IMR-90 (cell line): Measurements from ENCODE around the gene PITPNM1. TPM values are rescaled to one million over a fixed set of nuclear protein-coding genes. Genes with fewer than 3 reads are reported as not detected.

Experiments used
- ATAC-seq: fragments of 200-7000 bp; cut with Tn5 transposase; 2 replicates; pipeline ENCODE4 v1.9.1; 2020; ENCODE audit warnings: low read depth, mild to moderate bottlenecking, moderate library complexity
- BruUV-seq: library from RNA; stranded (reverse); fragments of 400-500 nt; replicated peaks from 2 replicates; lab custom pipeline; 2021; lab: Mats Ljungman, UMichigan
- CTCF ChIA-PET: fragments of 300-600 bp; formaldehyde crosslinking; extraction: SDS; loops from one replicate; lab custom pipeline; 2021; ENCODE audit warnings: antibody characterized with exemption; lab: Yijun Ruan, JAX
- POLR2A ChIA-PET: fragments of 300-600 bp; sonication (Branson Sonifier 250); formaldehyde crosslinking; loops from one replicate; lab custom pipeline; 2022; ENCODE audit warnings: antibody characterized with exemption; ENCODE audit not compliant: unreplicated experiment; lab: Charles Lee
- DNase-seq: peaks from one replicate; pipeline ENCODE4 v3.0.0; 2013
- H2AFZ ChIP-seq: replicated peaks from 2 replicates; pipeline ENCODE3; 2013; ENCODE audit warnings: low read length, mild to moderate bottlenecking; ENCODE audit not compliant: poor library complexity
- H2AK5ac ChIP-seq: 2 replicates; pipeline ENCODE4 v1.6.1; 2013; ENCODE audit warnings: low read depth, low read length, inconsistent platforms
- H2AK9ac ChIP-seq: replicated peaks from 2 replicates; pipeline ENCODE3; 2013; ENCODE audit warnings: mild to moderate bottlenecking, low read depth, low read length, moderate library complexity; ENCODE audit not compliant: poor library complexity
- H2BK120ac ChIP-seq: 2 replicates; pipeline ENCODE4 v1.6.1; 2013; ENCODE audit warnings: low read depth, low read length, inconsistent platforms
- H2BK15ac ChIP-seq: 3 replicates; pipeline ENCODE4 v1.6.1; 2013; ENCODE audit warnings: low read depth, low read length, inconsistent platforms
- H2BK20ac ChIP-seq: 2 replicates; pipeline ENCODE4 v1.6.1; 2013; ENCODE audit warnings: low read depth, mild to moderate bottlenecking, inconsistent platforms, low read length, moderate library complexity
- H2BK5ac ChIP-seq: 2 replicates; pipeline ENCODE4 v1.6.1; 2013; ENCODE audit warnings: mild to moderate bottlenecking, low read depth, low read length, inconsistent platforms; ENCODE audit not compliant: poor library complexity, severe bottlenecking
- H3K14ac ChIP-seq: replicated peaks from 2 replicates; pipeline ENCODE4 v1.6.1; 2013; ENCODE audit warnings: low read depth, low read length, inconsistent platforms
- H3K18ac ChIP-seq: 2 replicates; pipeline ENCODE4 v1.6.1; 2013; ENCODE audit warnings: low read depth, low read length, control low read depth
- H3K23ac ChIP-seq: 2 replicates; pipeline ENCODE4 v1.6.1; 2013; ENCODE audit warnings: low read depth, low read length, inconsistent platforms
- H3K27ac ChIP-seq: 2 replicates; pipeline ENCODE4 v1.5.1; 2013; ENCODE audit warnings: mild to moderate bottlenecking, control low read depth, low read length; ENCODE audit not compliant: insufficient read depth
- H3K27me3 ChIP-seq: 2 replicates; pipeline ENCODE4 v1.6.1; 2013; ENCODE audit warnings: low read length; ENCODE audit not compliant: control insufficient read depth, insufficient read depth
- H3K36me3 ChIP-seq: 2 replicates; pipeline ENCODE4 v1.6.1; 2013; ENCODE audit warnings: low read length, mixed read lengths; ENCODE audit not compliant: control insufficient read depth, insufficient read depth
- H3K4ac ChIP-seq: 2 replicates; pipeline ENCODE4 v1.6.1; 2013; ENCODE audit warnings: low read depth, low read length, inconsistent platforms
- H3K4me1 ChIP-seq: 2 replicates; pipeline ENCODE4 v1.6.1; 2013; ENCODE audit warnings: low read length, mixed read lengths; ENCODE audit not compliant: control insufficient read depth, insufficient read depth
- H3K4me2 ChIP-seq: 2 replicates; pipeline ENCODE4 v1.6.1; 2013; ENCODE audit warnings: low read depth, mild to moderate bottlenecking, control low read depth, low read length, moderate library complexity
- H3K4me3 ChIP-seq: 2 replicates; pipeline ENCODE4 v1.5.1; 2013; ENCODE audit warnings: low read depth, mild to moderate bottlenecking, control low read depth, low read length, moderate library complexity; ENCODE audit not compliant: insufficient read depth
- H3K56ac ChIP-seq: 2 replicates; pipeline ENCODE4 v1.6.1; 2013; ENCODE audit warnings: low read length, inconsistent platforms; ENCODE audit not compliant: insufficient read depth; ENCODE audit errors: extremely low read depth
- H3K79me1 ChIP-seq, 2 experiments: 2 replicates each; pipeline ENCODE4 v1.6.1; 2013; ENCODE audit warnings: low read length in 2 of 2, inconsistent platforms in 1 of 2, low read depth in 1 of 2
- H3K9ac ChIP-seq: 2 replicates; pipeline ENCODE4 v1.6.1; 2013; ENCODE audit warnings: low read depth, low read length, control low read depth
- H3K9me1 ChIP-seq: 2 replicates; pipeline ENCODE4 v1.6.1; 2013; ENCODE audit warnings: low read length, inconsistent platforms; ENCODE audit not compliant: insufficient read depth
- H3K9me3 ChIP-seq: 2 replicates; pipeline ENCODE4 v1.6.1; 2013; ENCODE audit warnings: low read length; ENCODE audit not compliant: control insufficient read depth, insufficient read depth
- H4K20me1 ChIP-seq: 2 replicates; pipeline ENCODE4 v1.6.1; 2013; ENCODE audit warnings: low read length, inconsistent platforms; ENCODE audit not compliant: insufficient read depth
- H4K5ac ChIP-seq: 2 replicates; pipeline ENCODE4 v1.6.1; 2013; ENCODE audit warnings: mild to moderate bottlenecking, low read depth, low read length, control low read depth
- H4K8ac ChIP-seq, 2 experiments: 2 replicates each; pipeline ENCODE4 v1.6.1; 2013; ENCODE audit warnings: low read depth in 2 of 2, low read length in 2 of 2, control low read depth in 1 of 2, inconsistent platforms in 1 of 2
- H4K91ac ChIP-seq: 2 replicates; pipeline ENCODE4 v1.6.1; 2013; ENCODE audit warnings: low read depth, low read length, inconsistent platforms; ENCODE audit not compliant: insufficient read depth
- BHLHE40 ChIP-seq: fragments of 150-350 bp; IDR thresholded peaks from 2 replicates; pipeline ENCODE4 v1.6.1; 2016; ENCODE audit warnings: mild to moderate bottlenecking, low read depth, low read length
- CEBPB ChIP-seq: IDR thresholded peaks from 2 replicates; pipeline ENCODE4 v1.6.1; 2012; ENCODE audit warnings: low read depth, low read length, improper control_type of control experiment
- CTCF ChIP-seq: conservative IDR thresholded peaks from 2 replicates; pipeline ENCODE4 v1.5.1; 2012; ENCODE audit warnings: mild to moderate bottlenecking, low read depth, low read length, improper control_type of control experiment
- ELK1 ChIP-seq: fragments of 150-350 bp; IDR thresholded peaks from 2 replicates; pipeline ENCODE4 v1.6.1; 2016; ENCODE audit warnings: low read depth, mild to moderate bottlenecking, low read length, moderate library complexity, borderline replicate concordance
- FOS ChIP-seq: fragments of 150-350 bp; IDR thresholded peaks from 2 replicates; pipeline ENCODE4 v1.6.1; 2016; ENCODE audit warnings: low read depth, low read length
- MAFK ChIP-seq: IDR thresholded peaks from 2 replicates; pipeline ENCODE4 v1.6.1; 2012; ENCODE audit warnings: low read depth, low read length, improper control_type of control experiment
- MAZ ChIP-seq: IDR thresholded peaks from 2 replicates; pipeline ENCODE4 v1.6.1; 2012; ENCODE audit warnings: low read depth, mild to moderate bottlenecking, low read length, improper control_type of control experiment, moderate library complexity, borderline replicate concordance
- MXI1 ChIP-seq: IDR thresholded peaks from 2 replicates; pipeline ENCODE4 v1.6.1; 2012; ENCODE audit warnings: low read depth, mild to moderate bottlenecking, low read length, moderate library complexity, borderline replicate concordance
- NFE2L2 ChIP-seq: fragments of 150-350 bp; IDR thresholded peaks from 2 replicates; pipeline ENCODE4 v1.6.1; 2016; ENCODE audit warnings: low read depth, mild to moderate bottlenecking, low read length
- POLR2A ChIP-seq: IDR thresholded peaks from 2 replicates; pipeline ENCODE4 v1.6.1; 2012; ENCODE audit warnings: mild to moderate bottlenecking, low read depth, low read length
- RAD21 ChIP-seq: IDR thresholded peaks from 2 replicates; pipeline ENCODE4 v1.6.1; 2012; ENCODE audit warnings: low read length, improper control_type of control experiment
- RCOR1 ChIP-seq: IDR thresholded peaks from 2 replicates; pipeline ENCODE4 v1.6.1; 2012; ENCODE audit warnings: mild to moderate bottlenecking, low read length, improper control_type of control experiment; ENCODE audit not compliant: insufficient replicate concordance
- RFX5 ChIP-seq: IDR thresholded peaks from 2 replicates; pipeline ENCODE4 v1.8.0; 2012; ENCODE audit warnings: low read depth, mild to moderate bottlenecking, low read length, moderate library complexity
- WGBS, 2 experiments: methylation state at CpG; one replicate each; pipeline versions ENCODE4 v1.1.5 to v1.1.7; 2013; ENCODE audit warnings: missing lambda C conversion rate in 2 of 2; ENCODE audit not compliant: insufficient read length in 1 of 2; ENCODE audit errors: extremely low coverage in 2 of 2; 5-methylcytosine and 5-hydroxymethylcytosine counted together
- dilution Hi-C: fragments of 300-500 bp; cut with HindIII; formaldehyde crosslinking; loops from one replicate; pipeline ENCODE4 v1.14.3; 2018; ENCODE audit warnings: low sequenced_read_pairs; ENCODE audit not compliant: unreplicated experiment
- in situ Hi-C: fragments of 300-500 bp; cut with MboI; formaldehyde crosslinking; loops from 3 replicates; pipeline ENCODE4 v1.14.3; 2019; ENCODE audit warnings: low sequenced_read_pairs, inconsistent platforms, mixed read lengths
- intact Hi-C: fragments of 100-400 bp; cut with micrococcal nuclease; formaldehyde crosslinking; loops from 2 replicates; pipeline ENCODE4 v1.10.0; 2022
- polyA plus RNA-seq, 3 experiments: library from polyadenylated mRNA; depleted of rRNA; stranded (reverse); fragments of >200 nt; gene quantifications; 2 replicates each; pipeline ENCODE4 v1.2.3, GENCODE V29; 2012; ENCODE audit warnings: low replicate concordance in 1 of 3
- total RNA-seq: library from RNA; depleted of rRNA; stranded (reverse); fragments of >200 nt; gene quantifications from 2 replicates; pipeline ENCODE4 v1.2.3, GENCODE V29; 2012

Gene PITPNM1
- total and polyA plus RNA-seq, 2 of the 4 experiments (the other 2 are of a cell fraction): 5.0 to 15.4 TPM

DNA sequence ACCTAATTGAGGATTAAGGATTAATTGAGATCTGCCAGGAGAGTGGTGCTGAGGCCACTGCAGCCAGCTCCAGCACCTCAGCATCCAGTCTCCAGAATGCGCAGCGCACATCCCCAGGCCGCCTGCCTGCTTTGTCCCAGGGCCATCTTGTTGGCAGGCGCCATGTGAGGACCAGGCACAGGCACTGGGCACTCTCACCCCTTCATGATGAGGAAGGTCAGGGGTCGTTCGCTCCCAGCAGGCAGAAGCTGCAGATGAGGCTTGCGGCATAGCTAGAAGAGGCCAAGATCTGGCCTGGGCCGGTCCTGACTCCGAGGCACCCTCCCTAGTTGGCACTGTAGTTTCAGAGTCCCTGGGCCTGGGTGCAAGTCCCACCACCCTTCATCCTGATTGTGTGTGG, 11.6 kb upstream of the PITPNM1 start:
- POLR2A ChIA-PET: no interaction called here
- H3K36me3 ChIP-seq: no peaks in the 10 kb centered on the region
- no peak overlapping the region for H3K27ac ChIP-seq
- no peak overlapping the region for H2AK9ac ChIP-seq
- no peak overlapping the region for H2AK5ac ChIP-seq
- H3K9me1 ChIP-seq: no peaks in the 10 kb centered on the region
- H3K79me1 ChIP-seq: no peaks in the 10 kb centered on the region
- H3K9me3 ChIP-seq: no peaks in the 10 kb centered on the region
- in situ Hi-C loops: no loop called here
- no peak overlapping the region for H4K8ac ChIP-seq
- H3K4me1 ChIP-seq: no peaks in the 10 kb centered on the region
- dilution Hi-C loops: no loop called here
- H4K5ac ChIP-seq: no peak overlapping the region
- no peak overlapping the region for H4K91ac ChIP-seq
- H3K27me3 ChIP-seq: peaks cover 31% of the 10 kb centered on the region
- H2BK20ac ChIP-seq: no peak overlapping the region
- no peak overlapping the region for H2BK5ac ChIP-seq
- H3K23ac ChIP-seq: no peak overlapping the region
- H3K18ac ChIP-seq: no peak overlapping the region
- H4K20me1 ChIP-seq: no peaks in the 10 kb centered on the region
- WGBS, 2 experiments: 88% methylated on average over 4 of the region's 9 CpGs; no CpG with 5 or more reads in 1 of the 2 experiments
- H3K4me3 ChIP-seq: no peak overlapping the region
- no peak for TF ChIP-seq MAFK
- no peak for TF ChIP-seq NFE2L2
- no peak for TF ChIP-seq RCOR1
- TF ChIP-seq CEBPB: no peak
- TF ChIP-seq CTCF: no peak
- TF ChIP-seq RAD21: no peak
- TF ChIP-seq POLR2A: no peak
- no peak for TF ChIP-seq ELK1
- no peak for TF ChIP-seq MXI1
- no peak for TF ChIP-seq RFX5
- no peak for TF ChIP-seq FOS
- no peak for TF ChIP-seq MAZ
- no peak for TF ChIP-seq BHLHE40
- no peak for DNase-seq
- intact Hi-C loops: no loop called here
- CTCF ChIA-PET: no interaction called here
- no peak for ATAC-seq
- H2BK15ac ChIP-seq: no peak overlapping the region
- H3K14ac ChIP-seq: no peak overlapping the region
- H3K56ac ChIP-seq: no peak overlapping the region
- no TSS peak for BruUV-seq
- H3K4me2 ChIP-seq: no peak overlapping the region
- H2BK120ac ChIP-seq: no peak overlapping the region
- H3K4ac ChIP-seq: no peak overlapping the region
- H2AFZ ChIP-seq: no peak overlapping the region
- H3K9ac ChIP-seq: no peak overlapping the region
